IPS-20b (cell line): ENCODE measurements around the gene S100P.

ENCODE experiments used
- H3K27ac ChIP-seq: one replicate; pipeline ENCODE4 v1.5.1; 2013; ENCODE audit warnings: low read length
- H3K27me3 ChIP-seq: 2 replicates; pipeline ENCODE4 v1.6.1; 2013; ENCODE audit warnings: mild to moderate bottlenecking, low read length, inconsistent platforms; ENCODE audit not compliant: insufficient read depth
- H3K36me3 ChIP-seq: 2 replicates; pipeline ENCODE4 v1.6.1; 2013; ENCODE audit warnings: low read depth, mild to moderate bottlenecking, inconsistent platforms, low read length, moderate library complexity; ENCODE audit not compliant: insufficient read depth
- H3K4me1 ChIP-seq: 2 replicates; pipeline ENCODE4 v1.6.1; 2013; ENCODE audit warnings: mild to moderate bottlenecking, control low read depth, inconsistent platforms, low read length, moderate library complexity; ENCODE audit not compliant: insufficient read depth
- H3K4me3 ChIP-seq: 2 replicates; pipeline ENCODE4 v1.5.1; 2013; ENCODE audit warnings: mild to moderate bottlenecking, low read length, inconsistent platforms
- H3K9ac ChIP-seq: 2 replicates; pipeline ENCODE4 v1.6.1; 2013; ENCODE audit warnings: low read depth, mild to moderate bottlenecking, inconsistent platforms, low read length, moderate library complexity
- H3K9me3 ChIP-seq: 2 replicates; pipeline ENCODE4 v1.6.1; 2013; ENCODE audit warnings: mild to moderate bottlenecking, low read depth, low read length, inconsistent platforms; ENCODE audit not compliant: insufficient read depth

The S100P gene

DNA sequence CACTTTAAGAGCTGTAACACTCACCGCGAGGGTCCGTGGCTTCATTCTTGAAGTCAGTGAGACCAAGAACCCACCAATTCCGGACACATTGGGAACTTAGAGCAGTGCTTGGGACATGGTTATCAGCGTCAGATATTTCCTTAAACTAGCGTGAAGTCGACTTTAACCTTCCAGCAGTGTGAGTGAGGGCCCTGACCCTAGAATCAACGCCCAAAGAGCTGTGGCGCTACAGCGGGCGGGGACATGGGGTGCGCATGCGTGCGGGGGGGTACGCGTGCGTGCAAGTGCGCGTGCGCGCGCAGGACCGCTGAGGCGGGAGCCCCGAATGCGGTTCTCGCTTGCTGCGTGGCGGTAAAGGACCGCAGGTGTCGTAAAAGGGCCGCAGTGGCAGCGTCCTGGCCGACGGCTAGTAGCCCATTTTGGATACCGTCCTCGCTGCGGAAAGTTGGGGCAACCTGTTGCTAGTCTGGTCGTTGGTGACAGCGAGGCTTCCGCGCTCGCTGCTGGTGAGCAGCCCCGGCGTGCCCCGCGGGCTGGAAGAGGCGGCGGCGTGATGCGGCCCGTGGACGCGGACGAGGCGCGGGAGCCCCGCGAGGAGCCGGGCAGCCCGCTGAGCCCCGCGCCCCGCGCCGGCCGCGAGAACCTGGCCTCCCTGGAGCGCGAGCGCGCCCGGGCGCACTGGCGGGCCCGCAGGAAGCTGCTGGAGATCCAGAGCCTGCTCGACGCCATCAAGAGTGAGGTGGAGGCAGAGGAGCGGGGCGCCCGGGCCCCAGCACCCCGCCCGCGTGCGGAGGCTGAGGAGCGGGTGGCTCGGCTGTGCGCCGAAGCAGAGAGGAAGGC lies 19.8 kb upstream of the S100P start:
- Histone ChIP-seq H3K4me1 (peaks cover 10% of the 10 kb centered on the region; the same call in 1 of the 2 replicates), H3K27me3 (no peaks in the 10 kb centered on the region), H3K36me3 (peaks cover 23% of the 10 kb centered on the region), H3K9ac (peak overlapping the region; percentile 75; the same call in 1 of the 2 replicates), H3K27ac (no peak overlapping the region), H3K9me3 (no peaks in the 10 kb centered on the region), H3K4me3 (peak overlapping the region; percentile 75)

DNA sequence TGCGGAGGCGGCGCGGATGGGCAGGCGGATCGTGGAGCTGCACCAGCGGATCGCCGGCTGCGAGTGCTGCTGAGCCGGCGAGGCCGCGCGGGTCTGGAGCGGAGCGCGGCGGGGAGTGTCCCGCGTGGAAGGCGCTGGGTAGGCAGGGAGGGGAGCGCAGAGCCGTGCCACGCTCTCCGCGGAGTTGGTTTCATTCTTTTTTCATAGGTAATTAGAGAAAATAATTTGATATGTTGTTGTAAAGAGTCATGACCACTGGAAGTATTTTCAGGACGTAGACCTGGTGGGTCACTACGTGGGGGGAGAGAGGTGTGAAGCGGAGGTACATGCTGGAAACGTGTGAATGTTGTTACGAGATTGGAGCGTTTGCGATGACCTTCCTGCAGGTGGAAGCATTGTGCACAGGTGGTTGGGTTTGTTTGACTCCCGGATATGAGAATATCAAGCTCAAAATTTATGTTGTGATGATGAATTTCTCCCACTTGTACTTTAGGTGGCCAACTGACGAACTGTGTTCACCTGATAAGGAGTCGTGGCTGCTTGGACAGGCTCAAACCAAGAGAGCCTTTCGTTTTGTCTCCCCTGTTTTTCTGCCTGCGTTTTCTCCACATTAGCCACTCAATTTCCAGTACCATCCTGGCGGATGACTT lies 19.1 kb upstream of the S100P start:
- no peak overlapping the region for H3K27ac ChIP-seq
- peaks cover 23% of the 10 kb centered on the region for H3K36me3 ChIP-seq
- H3K27me3 ChIP-seq: no peaks in the 10 kb centered on the region
- H3K4me3 ChIP-seq: peak overlapping the region; percentile 75
- H3K9me3 ChIP-seq: no peaks in the 10 kb centered on the region
- peaks cover 10% of the 10 kb centered on the region; the same call in 1 of the 2 replicates for H3K4me1 ChIP-seq
- H3K9ac ChIP-seq: peak overlapping the region; percentile 57; the same call in 1 of the 2 replicates

DNA sequence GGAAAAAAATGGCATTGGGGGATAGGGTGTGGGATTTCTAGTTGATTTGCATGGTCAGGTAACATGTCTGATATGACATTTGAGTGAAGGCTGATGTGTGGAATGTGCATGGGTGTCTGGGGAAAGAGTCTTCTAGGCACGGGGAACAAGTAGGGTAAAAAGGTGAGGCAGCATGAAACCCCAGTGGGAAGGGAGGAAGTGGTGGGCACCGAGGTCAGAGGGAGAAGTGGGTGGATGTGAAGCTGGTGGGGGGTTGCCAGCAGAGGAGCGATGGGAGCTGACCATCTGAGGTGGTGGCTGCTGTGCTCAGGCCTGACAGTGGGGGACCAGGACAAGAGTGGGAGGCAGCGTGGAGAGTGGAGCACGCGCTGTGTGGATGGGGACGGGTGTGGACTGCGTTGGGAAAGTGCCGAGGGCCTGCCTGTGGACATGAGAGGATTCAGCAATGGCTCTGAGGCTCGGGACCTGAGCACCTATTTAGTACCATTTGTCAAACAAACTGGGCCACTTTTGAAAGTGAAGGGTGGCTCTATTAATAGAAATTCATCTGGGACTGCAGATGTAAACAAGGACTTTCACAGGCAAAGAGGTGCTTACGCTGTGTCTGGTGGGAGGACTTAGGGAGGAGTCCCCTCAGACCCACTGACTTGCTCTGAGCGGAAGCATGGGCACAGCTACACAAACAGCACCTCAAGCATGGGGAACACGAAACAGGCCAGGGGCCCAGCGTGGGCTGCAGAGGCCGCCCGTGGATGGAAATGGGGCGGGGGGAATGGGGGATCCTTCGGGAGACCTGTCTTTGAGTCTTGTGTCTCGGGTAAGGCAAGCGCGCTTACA lies 16.7 kb upstream of the S100P start:
- H3K4me3 ChIP-seq: 0 out of 2 replicates have a peak overlapping the region, but pooled peaks have one; percentile 75

DNA sequence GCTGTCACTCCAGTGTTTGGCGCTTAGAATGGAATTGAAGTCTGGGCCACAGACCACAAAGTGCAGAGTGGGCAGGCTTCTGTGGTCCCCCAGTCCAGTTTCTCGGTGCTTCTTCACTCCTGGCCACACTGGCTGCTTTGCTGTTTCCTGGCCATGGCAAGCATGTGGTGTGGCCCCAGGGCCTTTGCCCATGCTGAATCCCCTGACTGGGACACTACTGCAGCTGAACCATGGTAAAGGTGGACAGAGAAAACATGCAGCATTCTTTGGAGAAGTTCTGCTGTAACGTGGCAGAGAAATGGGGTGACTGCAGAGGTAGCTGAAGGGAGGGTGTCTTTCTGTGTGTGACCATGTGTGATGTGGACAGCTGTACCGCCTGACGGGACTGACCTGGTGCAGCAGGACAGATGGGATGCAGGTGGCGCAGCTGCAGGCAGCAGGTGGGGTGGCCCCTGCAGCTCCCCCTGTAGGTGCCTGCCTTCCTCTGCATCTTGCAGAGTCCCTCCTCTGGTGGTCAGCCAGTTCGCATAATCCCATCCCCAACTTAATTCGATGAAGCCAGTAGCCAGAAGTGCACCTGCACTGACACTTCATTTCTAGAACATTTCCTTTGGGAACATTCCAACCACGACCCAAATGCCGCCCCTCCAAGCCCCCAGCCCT lies 13.2 kb upstream of the S100P start:
- Histone ChIP-seq H3K4me1 (peaks cover 4% of the 10 kb centered on the region; the same call in 1 of the 2 replicates), H3K9me3 (no peaks in the 10 kb centered on the region), H3K36me3 (peaks cover 21% of the 10 kb centered on the region), H3K27ac (no peak overlapping the region), H3K9ac (no peak overlapping the region), H3K4me3 (no peak overlapping the region), H3K27me3 (no peaks in the 10 kb centered on the region)

More for the DNA sequence above, 16.7 kb upstream of the S100P start:
- peaks cover 23% of the 10 kb centered on the region for H3K36me3 ChIP-seq
- no peaks in the 10 kb centered on the region for H3K27me3 ChIP-seq
- H3K4me1 ChIP-seq: peaks cover 10% of the 10 kb centered on the region; the same call in 1 of the 2 replicates
- H3K9ac ChIP-seq: no peak overlapping the region
- H3K9me3 ChIP-seq: no peaks in the 10 kb centered on the region
- H3K27ac ChIP-seq: no peak overlapping the region

DNA sequence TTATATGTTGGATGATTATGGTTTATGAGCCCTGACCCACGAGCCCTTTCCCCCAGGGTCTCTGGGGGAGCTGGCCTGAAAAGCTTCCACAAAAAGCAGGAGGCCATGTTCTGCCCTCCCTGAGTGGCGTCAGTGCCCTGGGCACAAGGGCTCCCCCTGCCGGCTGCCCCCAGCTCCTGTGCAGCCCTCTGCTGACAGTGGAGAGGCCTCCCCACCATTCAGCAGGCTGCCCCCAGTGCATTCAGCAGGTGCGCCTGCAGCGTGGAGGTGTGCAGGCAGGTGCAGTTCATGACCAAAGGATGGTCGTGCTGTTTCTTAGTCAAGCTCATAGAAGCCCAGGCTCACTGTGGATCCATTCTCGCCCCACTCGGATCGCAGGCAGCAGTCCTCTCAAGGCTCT lies 12.5 kb upstream of the S100P start:
- Histone ChIP-seq H3K36me3 (peaks cover 14% of the 10 kb centered on the region; the same call in 1 of the 2 replicates), H3K4me1 (no peaks in the 10 kb centered on the region), H3K4me3 (no peak overlapping the region), H3K27ac (no peak overlapping the region), H3K27me3 (no peaks in the 10 kb centered on the region), H3K9ac (no peak overlapping the region), H3K9me3 (no peaks in the 10 kb centered on the region)

DNA sequence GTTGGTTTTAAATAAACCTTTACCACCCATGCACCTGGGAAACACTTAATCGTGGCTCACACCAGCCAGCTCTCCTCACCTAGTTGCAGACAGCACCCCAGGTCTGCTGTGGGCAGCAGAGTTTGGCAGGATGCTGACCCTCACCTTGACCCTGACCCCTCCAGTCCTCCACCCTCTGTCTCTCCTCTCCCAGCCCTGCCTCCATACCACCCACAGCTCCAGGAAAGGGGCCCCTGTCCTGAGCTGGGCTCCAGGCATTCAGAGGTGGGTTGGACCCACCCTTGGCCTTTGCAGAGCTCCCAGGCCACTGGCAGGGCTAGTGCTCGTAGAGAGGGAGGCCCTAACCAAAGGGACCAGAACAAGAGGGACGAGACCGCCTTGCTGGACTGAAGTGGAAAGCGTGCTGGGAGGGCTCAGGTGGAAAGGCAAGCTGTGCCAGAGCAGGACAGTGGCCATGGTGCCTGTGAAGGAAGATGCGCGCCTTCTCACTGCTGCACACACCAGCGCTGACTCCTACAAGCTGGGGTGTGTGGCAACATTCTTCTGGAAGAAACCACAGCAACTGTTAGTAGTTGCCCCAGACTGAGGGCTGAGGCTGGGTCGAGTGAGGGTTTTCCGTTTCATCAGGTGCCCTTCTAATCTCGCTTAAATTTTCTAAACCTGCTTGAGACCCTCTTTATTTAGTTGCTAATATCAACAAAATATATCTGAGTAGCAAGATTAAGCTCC lies 10.7 kb upstream of the S100P start:
- Histone ChIP-seq H3K9ac (no peak overlapping the region), H3K9me3 (no peaks in the 10 kb centered on the region)

DNA sequence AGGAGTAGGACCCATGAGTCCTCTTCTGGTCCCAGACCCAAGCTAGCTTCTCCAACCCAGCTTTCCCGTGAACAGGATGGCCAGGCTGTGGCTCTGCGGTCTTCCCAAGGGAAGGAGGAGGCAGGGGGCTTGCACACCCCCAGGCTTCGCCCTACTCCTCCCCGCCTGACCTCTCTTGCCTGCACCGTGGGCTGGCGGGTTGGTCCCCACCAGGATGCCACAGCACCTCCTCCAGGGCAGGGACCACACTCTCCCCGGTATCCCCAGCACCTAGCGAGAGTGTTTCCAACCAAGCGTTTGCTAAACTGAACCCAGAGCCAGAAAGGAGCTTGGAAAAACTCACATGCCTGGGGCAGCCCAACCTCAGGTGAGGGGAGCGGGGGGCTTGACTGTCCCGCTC lies 9.0 kb upstream of the S100P start:
- no peak overlapping the region for H3K27ac ChIP-seq
- no peaks in the 10 kb centered on the region for H3K27me3 ChIP-seq
- H3K4me3 ChIP-seq: no peak overlapping the region
- H3K9me3 ChIP-seq: no peaks in the 10 kb centered on the region
- H3K36me3 ChIP-seq: no peaks in the 10 kb centered on the region
- peaks cover 6% of the 10 kb centered on the region; the same call in 1 of the 2 replicates for H3K4me1 ChIP-seq
- H3K9ac ChIP-seq: no peak overlapping the region

More for the DNA sequence above, 10.7 kb upstream of the S100P start:
- no peak overlapping the region for H3K27ac ChIP-seq
- no peaks in the 10 kb centered on the region for H3K27me3 ChIP-seq
- H3K4me3 ChIP-seq: no peak overlapping the region
- no peaks in the 10 kb centered on the region for H3K4me1 ChIP-seq
- no peaks in the 10 kb centered on the region for H3K36me3 ChIP-seq

DNA sequence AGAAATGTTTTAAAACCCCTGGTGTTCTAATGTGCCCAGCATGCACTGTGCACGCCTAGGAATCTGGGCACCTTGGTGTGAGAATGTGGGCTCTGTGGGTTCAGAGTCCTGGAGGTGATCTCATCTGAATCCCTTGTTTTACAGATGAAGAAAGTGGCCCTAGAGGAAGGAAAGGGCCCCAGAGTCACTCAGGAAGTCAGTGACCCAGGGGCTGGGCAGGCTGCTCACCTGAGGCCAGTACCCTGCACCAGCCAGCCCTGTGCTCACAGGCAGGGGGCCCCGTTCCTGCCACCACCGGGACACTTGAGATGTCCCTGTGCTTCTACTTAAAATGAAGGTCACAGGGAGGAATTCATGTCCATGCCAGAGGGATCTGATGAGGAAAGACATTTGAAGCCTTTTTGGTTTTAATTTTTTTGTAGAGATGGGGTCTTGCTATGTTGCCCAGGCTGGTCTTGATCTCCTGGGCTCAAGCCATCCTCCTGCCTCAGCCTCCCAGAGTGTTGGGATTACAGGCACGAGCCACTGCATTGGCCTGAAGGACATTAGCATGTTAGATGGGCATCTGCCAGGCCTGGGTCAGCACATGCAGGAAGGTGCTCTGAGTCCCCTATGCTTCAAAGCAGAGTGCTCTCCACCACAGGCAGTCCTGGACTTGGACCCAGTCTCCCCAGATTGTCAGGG lies 7.4 kb upstream of the S100P start:
- Histone ChIP-seq H3K36me3 (no peaks in the 10 kb centered on the region), H3K9ac (no peak overlapping the region), H3K4me1 (peaks cover 8% of the 10 kb centered on the region; the same call in 1 of the 2 replicates), H3K4me3 (no peak overlapping the region), H3K27ac (no peak overlapping the region), H3K9me3 (no peaks in the 10 kb centered on the region), H3K27me3 (no peaks in the 10 kb centered on the region)

DNA sequence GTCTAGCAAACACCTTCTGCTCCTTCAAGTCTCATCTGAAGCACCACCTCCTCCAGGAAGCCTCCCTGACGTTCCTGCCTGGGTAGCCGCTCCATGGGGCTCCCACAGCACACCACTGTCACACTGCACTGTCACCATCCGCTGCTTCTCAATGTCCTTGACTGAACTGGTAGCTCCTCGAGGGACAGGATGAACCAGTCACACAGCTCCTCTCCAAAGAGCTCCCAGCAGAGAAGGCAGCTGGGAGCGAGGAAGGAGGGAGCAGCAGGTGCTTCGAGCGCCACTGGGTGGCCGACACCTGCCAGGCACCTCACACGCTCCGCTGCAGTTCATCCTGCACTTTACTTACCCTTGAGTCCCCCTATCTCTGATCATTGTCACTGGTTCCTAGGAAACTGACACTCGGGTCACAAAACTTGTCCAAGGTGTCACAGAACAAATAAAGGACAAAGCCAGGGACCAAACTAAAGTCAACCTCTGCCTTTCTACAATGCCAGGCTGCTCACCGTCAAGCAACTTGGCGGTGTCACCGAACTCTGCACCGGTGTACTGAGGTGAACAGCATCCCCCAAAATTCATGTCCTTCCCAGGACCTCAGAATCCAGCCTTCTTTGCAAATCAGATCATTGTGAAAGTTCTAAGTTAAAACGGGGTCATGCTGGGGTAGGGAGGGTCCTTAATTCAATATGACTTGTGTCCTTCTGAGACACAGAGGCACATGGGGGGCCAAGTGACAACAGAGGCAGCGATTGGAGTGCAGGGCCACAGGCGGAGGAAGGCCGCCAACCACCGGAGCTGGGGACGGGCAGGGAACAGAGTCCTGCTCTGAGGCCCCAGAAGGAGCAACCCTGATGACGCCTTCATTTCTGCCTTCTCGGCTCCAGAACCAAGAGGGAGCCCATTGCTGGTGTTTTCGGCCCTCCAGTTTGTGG lies 5.5 kb upstream of the S100P start:
- peaks cover 8% of the 10 kb centered on the region; the same call in 1 of the 2 replicates for H3K4me1 ChIP-seq
- no peak overlapping the region for H3K9ac ChIP-seq
- no peaks in the 10 kb centered on the region for H3K36me3 ChIP-seq
- H3K4me3 ChIP-seq: no peak overlapping the region
- H3K27me3 ChIP-seq: no peaks in the 10 kb centered on the region
- no peaks in the 10 kb centered on the region for H3K9me3 ChIP-seq
- no peak overlapping the region for H3K27ac ChIP-seq
